H1 (cell line): ENCODE results near the gene ADAMTS3. TPM values are rescaled to one million over a fixed set of nuclear protein-coding genes. Genes with fewer than 3 reads are reported as not detected.

ENCODE experiments used
- CTCF ChIA-PET: fragments of 300-600 bp; sonication (Branson Sonifier 250); formaldehyde crosslinking; loops from one replicate; lab custom pipeline; 2021; ENCODE audit not compliant: partially characterized antibody; lab: Charles Lee
- POLR2A ChIA-PET: fragments of 300-600 bp; sonication (Branson Sonifier 250); formaldehyde crosslinking; loops from one replicate; lab custom pipeline; 2021; ENCODE audit warnings: inconsistent platforms; ENCODE audit not compliant: partially characterized antibody; lab: Charles Lee
- DNase-seq, 2 experiments: peaks; one replicate each; pipeline versions ENCODE4 v3.0.0 to v3.0.0-alpha.2; 2010 to 2022; ENCODE audit warnings: low spot score in 2 of 2, low read depth in 1 of 2, mixed read lengths in 1 of 2
- FAIRE-seq: peaks from 2 replicates; lab custom pipeline; 2011; peaks lifted over from hg19 to GRCh38; lab: Jason Lieb, UNC
- H2AFZ ChIP-seq: 2 replicates; pipeline ENCODE4 v1.8.1; 2012; ENCODE audit warnings: low read length, inconsistent platforms
- H2AK5ac ChIP-seq: 2 replicates; pipeline ENCODE4 v1.6.1; 2013; ENCODE audit warnings: low read depth, low read length
- H2BK120ac ChIP-seq: replicated peaks from 2 replicates; pipeline ENCODE3; 2013; ENCODE audit warnings: low read depth, low read length, inconsistent platforms
- H2BK12ac ChIP-seq: 2 replicates; pipeline ENCODE4 v1.6.1; 2013; ENCODE audit warnings: low read depth, low read length
- H2BK15ac ChIP-seq: 2 replicates; pipeline ENCODE4 v1.6.1; 2013; ENCODE audit warnings: low read length
- H2BK20ac ChIP-seq: 2 replicates; pipeline ENCODE4 v1.6.1; 2013; ENCODE audit warnings: low read length
- H2BK5ac ChIP-seq: 2 replicates; pipeline ENCODE4 v1.6.1; 2013; ENCODE audit warnings: low read depth, low read length
- H3K14ac ChIP-seq: 2 replicates; pipeline ENCODE4 v1.6.1; 2013; ENCODE audit warnings: inconsistent platforms; ENCODE audit not compliant: insufficient read length
- H3K18ac ChIP-seq: 2 replicates; pipeline ENCODE4 v1.6.1; 2013; ENCODE audit warnings: low read length; ENCODE audit errors: extremely low read depth
- H3K23ac ChIP-seq: 2 replicates; pipeline ENCODE4 v1.6.1; 2013; ENCODE audit warnings: inconsistent platforms; ENCODE audit not compliant: insufficient read length
- H3K23me2 ChIP-seq: 2 replicates; pipeline ENCODE4 v1.6.1; 2013; ENCODE audit warnings: low read depth, low read length
- H3K27ac ChIP-seq: 2 replicates; pipeline ENCODE4 v1.6.1; 2011; ENCODE audit warnings: low read depth, low read length, inconsistent platforms
- H3K27me3 ChIP-seq, 4 experiments: replicated peaks in 1 of 4; 1 replicate in 1 of 4; 2 replicates in 3 of 4; pipeline versions ENCODE4 v1.6.1 to v1.8.1; 2011 to 2013; ENCODE audit warnings: low read length in 3 of 4, mild to moderate bottlenecking in 3 of 4, inconsistent platforms in 2 of 4, mixed read lengths in 2 of 4, moderate library complexity in 1 of 4; ENCODE audit not compliant: control insufficient read depth in 3 of 4, insufficient read depth in 3 of 4; ENCODE audit errors: extremely low read depth in 1 of 4
- H3K36me3 ChIP-seq, 4 experiments: 2 replicates each; pipeline versions ENCODE4 v1.6.1 to v1.8.1; 2011 to 2013; ENCODE audit warnings: mild to moderate bottlenecking in 4 of 4, low read length in 3 of 4, moderate library complexity in 2 of 4, control low read depth in 1 of 4, inconsistent platforms in 1 of 4; ENCODE audit not compliant: insufficient read depth in 4 of 4, control insufficient read depth in 2 of 4
- H3K4ac ChIP-seq: replicated peaks from 2 replicates; pipeline ENCODE3; 2013; ENCODE audit warnings: low read length, low read depth, mixed read lengths, inconsistent platforms; ENCODE audit not compliant: insufficient read length
- H3K4me1 ChIP-seq, 4 experiments: replicated peaks in 1 of 4; 1 replicate in 1 of 4; 2 replicates in 3 of 4; pipeline versions ENCODE4 v1.6.1 to v1.8.1; 2011 to 2013; ENCODE audit warnings: low read length in 3 of 4, inconsistent platforms in 2 of 4, mixed read lengths in 1 of 4; ENCODE audit not compliant: insufficient read depth in 4 of 4, control insufficient read depth in 3 of 4
- H3K4me2 ChIP-seq, 2 experiments: 2 replicates each; pipeline versions ENCODE4 v1.6.1 to v1.8.1; 2011 to 2013; ENCODE audit warnings: low read depth in 2 of 2, low read length in 2 of 2, control low read depth in 1 of 2, inconsistent platforms in 1 of 2, mild to moderate bottlenecking in 1 of 2; ENCODE audit not compliant: insufficient read depth in 1 of 2
- H3K4me3 ChIP-seq, 4 experiments: fragments of 200-600, 300-600 bp in 1 of 4; sonication (generic), shearing (Covaris generic), sonication (Bioruptor Twin) in 1 of 4; 2 replicates each; pipeline versions ENCODE4 v1.5.1 to v1.8.1; 2011 to 2016; ENCODE audit warnings: low read length in 4 of 4, low read depth in 3 of 4, control low read depth in 2 of 4, inconsistent platforms in 2 of 4, mild to moderate bottlenecking in 2 of 4, mixed read lengths in 1 of 4, moderate library complexity in 1 of 4; ENCODE audit not compliant: insufficient read depth in 2 of 4; ENCODE audit errors: extremely low read depth in 1 of 4
- H3K56ac ChIP-seq: replicated peaks from 2 replicates; pipeline ENCODE3; 2013; ENCODE audit warnings: low read depth, mild to moderate bottlenecking, mixed read lengths, low read length, inconsistent platforms; ENCODE audit not compliant: insufficient read length
- H3K79me1 ChIP-seq: 2 replicates; pipeline ENCODE4 v1.6.1; 2013; ENCODE audit warnings: low read depth, low read length, control low read depth
- H3K79me2 ChIP-seq, 2 experiments: 2 replicates each; pipeline versions ENCODE4 v1.6.1 to v1.8.1; 2012 to 2013; ENCODE audit warnings: low read length in 2 of 2, mild to moderate bottlenecking in 2 of 2, inconsistent platforms in 1 of 2; ENCODE audit not compliant: insufficient read depth in 2 of 2, control insufficient read depth in 1 of 2
- H3K9ac ChIP-seq, 4 experiments: replicated peaks in 1 of 4; 1 replicate in 1 of 4; 2 replicates in 3 of 4; pipeline versions ENCODE4 v1.6.1 to v1.8.1; 2011 to 2013; ENCODE audit warnings: low read depth in 3 of 4, low read length in 3 of 4, control low read depth in 2 of 4, mild to moderate bottlenecking in 2 of 4, moderate library complexity in 2 of 4, inconsistent platforms in 1 of 4; ENCODE audit errors: extremely low read depth in 1 of 4
- H3K9me3 ChIP-seq, 2 experiments: 2 replicates each; pipeline versions ENCODE4 v1.6.1 to v1.8.1; 2012 to 2013; ENCODE audit warnings: mild to moderate bottlenecking in 2 of 2, moderate library complexity in 2 of 2, control low read depth in 1 of 2, inconsistent platforms in 1 of 2, low read depth in 1 of 2, low read length in 1 of 2, mixed read lengths in 1 of 2; ENCODE audit not compliant: insufficient read depth in 2 of 2
- H4K20me1 ChIP-seq, 2 experiments: replicated peaks in 1 of 2; 2 replicates each; pipeline versions ENCODE3 to v1.8.1; 2011 to 2013; ENCODE audit warnings: inconsistent platforms in 2 of 2, low read length in 2 of 2, mild to moderate bottlenecking in 1 of 2; ENCODE audit not compliant: insufficient read depth in 2 of 2, control insufficient read depth in 1 of 2
- H4K5ac ChIP-seq: 2 replicates; pipeline ENCODE4 v1.6.1; 2013; ENCODE audit warnings: low read length, low read depth, mixed read lengths, inconsistent platforms; ENCODE audit not compliant: insufficient read length
- H4K8ac ChIP-seq: 2 replicates; pipeline ENCODE4 v1.8.0; 2013; ENCODE audit warnings: mild to moderate bottlenecking, moderate library complexity, low read length, inconsistent platforms; ENCODE audit not compliant: insufficient read depth; ENCODE audit errors: extremely low read depth
- H4K91ac ChIP-seq: replicated peaks from 2 replicates; pipeline ENCODE3; 2013; ENCODE audit warnings: low read length, mixed read lengths, inconsistent platforms; ENCODE audit not compliant: insufficient read length
- BCL11A ChIP-seq, 2 experiments: IDR thresholded peaks; one replicate each; pipeline ENCODE4 v1.6.1; 2011; ENCODE audit warnings: low read depth in 2 of 2, low read length in 2 of 2, mild to moderate bottlenecking in 2 of 2
- CBX8 ChIP-seq: fragments of 300-800, 300-1000 bp; sonication (generic); IDR thresholded peaks from 2 replicates; pipeline ENCODE4 v1.7.1; 2016; ENCODE audit warnings: low read depth, low read length, borderline replicate concordance
- EGR1 ChIP-seq: IDR thresholded peaks from 2 replicates; pipeline ENCODE4 v1.6.1; 2011; ENCODE audit warnings: low read depth, low read length, borderline replicate concordance
- EP300 ChIP-seq, 2 experiments: IDR thresholded peaks; 1 replicate in 1 of 2; 2 replicates in 1 of 2; pipeline ENCODE4 v1.6.1; 2011 to 2012; ENCODE audit warnings: low read depth in 2 of 2, low read length in 2 of 2, mild to moderate bottlenecking in 2 of 2, borderline replicate concordance in 1 of 2, inconsistent platforms in 1 of 2, moderate library complexity in 1 of 2
- GABPA ChIP-seq: IDR thresholded peaks from 2 replicates; pipeline ENCODE4 v1.6.1; 2011; ENCODE audit warnings: mild to moderate bottlenecking, low read length, moderate library complexity, borderline replicate concordance; ENCODE audit not compliant: insufficient read depth
- HDAC2 ChIP-seq, 2 experiments: fragments of 300-600 bp in 1 of 2; sonication (generic) in 1 of 2; IDR thresholded peaks; 2 replicates each; pipeline ENCODE4 v1.6.1; 2011 to 2012; ENCODE audit warnings: low read depth in 2 of 2, low read length in 2 of 2, mild to moderate bottlenecking in 2 of 2, moderate library complexity in 2 of 2, borderline replicate concordance in 1 of 2, inconsistent platforms in 1 of 2
- HDAC6 ChIP-seq: IDR thresholded peaks from one replicate; pipeline ENCODE4 v1.7.1; 2012; ENCODE audit warnings: low read depth, mild to moderate bottlenecking, inconsistent platforms, low read length, moderate library complexity
- RXRA ChIP-seq: IDR thresholded peaks from 2 replicates; pipeline ENCODE4 v1.6.1; 2011; ENCODE audit warnings: low read depth, mild to moderate bottlenecking, low read length, moderate library complexity; ENCODE audit not compliant: insufficient read depth
- SRF ChIP-seq: IDR thresholded peaks from 2 replicates; pipeline ENCODE4 v1.6.1; 2011; ENCODE audit warnings: mild to moderate bottlenecking, low read depth, low read length, moderate library complexity
- TAF1 ChIP-seq: IDR thresholded peaks from 2 replicates; pipeline ENCODE4 v1.6.1; 2011; ENCODE audit warnings: mild to moderate bottlenecking, low read depth, low read length
- WGBS, 2 experiments: shearing (Covaris generic) in 1 of 2; methylation state at CpG; one replicate each; pipeline versions ENCODE4 v1.1.6 to v1.1.7; 2013 to 2015; ENCODE audit warnings: low lambda C conversion rate in 2 of 2, mixed read lengths in 2 of 2, inconsistent platforms in 1 of 2, low coverage in 1 of 2, missing lambda C conversion rate in 1 of 2; ENCODE audit not compliant: insufficient replicate concordance in 2 of 2, insufficient coverage in 1 of 2, insufficient read length in 1 of 2; ENCODE audit errors: extremely low coverage in 1 of 2, missing lambda C conversion rate in 1 of 2; 5-methylcytosine and 5-hydroxymethylcytosine counted together
- polyA plus RNA-seq, 7 experiments: library from polyadenylated mRNA; depleted of rRNA in 3 of 7; stranded (reverse) in 5 of 7; unstranded in 2 of 7; fragments of >200 nt in 5 of 7; fragments of 200-250 nt in 2 of 7; gene quantifications; 1 replicate in 5 of 7; 2 replicates in 1 of 7; 4 replicates in 1 of 7; pipeline versions ENCODE4 v1.2.1 to v1.2.3, GENCODE V29; 2011 to 2013; ENCODE audit warnings: missing spikeins in 2 of 7, mixed read lengths in 2 of 7
- total RNA-seq: library from RNA; stranded (reverse); fragmentation: NEBNext Ultra II Directional; extraction: Animal tissue kit (Norgen Biotek cat#: 25700); gene quantifications from 2 replicates; pipeline ENCODE4 v1.2.1, GENCODE V29; 2021
- TF ChIP-seq, protein P1 (sequence below): IDR thresholded peaks from 2 replicates; pipeline ENCODE4 v1.6.1; 2012; ENCODE audit warnings: inconsistent platforms

Gene ADAMTS3
- total and polyA plus RNA-seq, 2 of the 8 experiments (the other 6 are each of a cell fraction or from before 2014, with no cell fraction given) = 1.3 to 3.4 TPM

DNA sequence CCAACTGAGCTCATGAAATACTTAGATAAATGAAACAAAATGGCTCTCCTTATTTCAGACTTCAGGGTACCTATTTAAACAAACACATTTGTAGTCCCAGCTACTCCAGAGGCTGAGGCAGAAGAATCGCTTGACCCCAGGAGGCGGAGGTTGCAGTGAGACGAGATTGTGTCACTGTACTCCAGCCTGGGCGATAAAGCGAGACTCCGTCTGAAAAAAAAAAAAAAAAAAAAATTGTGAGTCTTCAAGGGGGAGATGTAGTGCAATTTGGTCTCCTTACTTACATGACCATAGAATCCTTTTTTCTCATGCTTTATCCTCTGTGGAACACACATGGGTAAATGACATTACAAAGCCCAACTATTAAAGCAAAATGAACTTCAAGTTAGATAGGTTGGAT, 2.3 kb upstream of the ADAMTS3 start:
- Histone ChIP-seq H3K27ac (no peak overlapping the region), H3K27me3 (no peaks in the 10 kb centered on the region), H3K9me3 (no peaks in the 10 kb centered on the region), H4K5ac (no peak overlapping the region), H3K36me3 (no peaks in the 10 kb centered on the region), H3K23ac (no peak overlapping the region), H3K9ac (no peak overlapping the region), H2BK5ac (no peak overlapping the region), H3K56ac (no peak overlapping the region), H2BK20ac (no peak overlapping the region), H2BK120ac (no peak overlapping the region), H3K14ac (no peak overlapping the region), H3K4me3 (no peak overlapping the region), H3K18ac (no peak overlapping the region), H3K4ac (no peak overlapping the region), H4K91ac (no peak overlapping the region), H3K79me2 (no peaks in the 10 kb centered on the region), H2AFZ (no peak overlapping the region), H3K4me2 (no peak overlapping the region), H4K8ac (no peak overlapping the region), H3K79me1 (no peaks in the 10 kb centered on the region), H4K20me1 (no peaks in the 10 kb centered on the region), H2BK15ac (no peak overlapping the region), H2AK5ac (no peak overlapping the region), H3K23me2 (peaks cover 9% of the 10 kb centered on the region; the same call in 1 of the 2 replicates), H3K4me1 (peaks cover 2 to 14% (median 6%) of the 10 kb centered on the region in 4 experiments; a peak in 6 of 7 replicates), H2BK12ac (no peak overlapping the region)
- DNase-seq (no peak), FAIRE-seq (no peak)
- ChIA-PET POLR2A (no interaction called here), CTCF (interaction anchor here (2.1 kb wide), 1 partner anchor 66 kb away, joined by 10 read pairs; no protein-coding TSS in a partner anchor)
- 99% methylated on average over 5 of the region's 6 CpGs; no CpG with 5 or more reads in 1 of the 2 experiments for WGBS, 2 experiments
- no peak for TF ChIP-seq TAF1
- TF ChIP-seq CBX8 = no peak
- no peak for TF ChIP-seq EP300 (IDR thresholded peaks at IDR 0.05; ENCODE audit: borderline replicate concordance in 1 of 2, low read depth in 2 of 2, low read length in 2 of 2)
- no peak for TF ChIP-seq RXRA
- TF ChIP-seq HDAC6 = no peak
- TF ChIP-seq GABPA = no peak
- TF ChIP-seq, protein P1, sequence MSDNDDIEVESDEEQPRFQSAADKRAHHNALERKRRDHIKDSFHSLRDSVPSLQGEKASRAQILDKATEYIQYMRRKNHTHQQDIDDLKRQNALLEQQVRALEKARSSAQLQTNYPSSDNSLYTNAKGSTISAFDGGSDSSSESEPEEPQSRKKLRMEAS = no peak
- TF ChIP-seq HDAC2 (IDR thresholded peaks at IDR 0.05; ENCODE audit: borderline replicate concordance in 1 of 2, low read depth in 2 of 2, low read length in 2 of 2) = no peak
- TF ChIP-seq BCL11A (IDR thresholded peaks at IDR 0.05; ENCODE audit: low read depth in 2 of 2, low read length in 2 of 2) = no peak
- TF ChIP-seq SRF = no peak
- TF ChIP-seq EGR1 = no peak
